ENCODE data around the gene CNTNAP2. TPM values are rescaled to one million over a fixed set of nuclear protein-coding genes. Genes with fewer than 3 reads are reported as not detected.

The CNTNAP2 gene
- total RNA-seq, 2 donors from 2014 or later: 171 to 228 TPM

- Histone ChIP-seq H3K9ac (ENCODE audit: extremely low read depth, low read length, poor library complexity, severe bottlenecking) (no peak overlapping the region), H3K4me3 (ENCODE audit: low read length) (no peak overlapping the region), H3K36me3 (ENCODE audit: control insufficient read depth, insufficient read depth, low read length) (no peaks in the 10 kb centered on the region), H3K4me1 (ENCODE audit: control insufficient read depth, insufficient read depth, low read length) (no peaks in the 10 kb centered on the region), H3K9me3 (ENCODE audit: control insufficient read depth, low read length) (no peaks in the 10 kb centered on the region), H3K27me3 (ENCODE audit: control insufficient read depth, insufficient read depth, low read length, poor library complexity, severe bottlenecking) (no peaks in the 10 kb centered on the region), H3K27ac (ENCODE audit: low read depth, low read length) (no peak overlapping the region)
- 70 to 78% methylated on average over 5 to 6 of the region's 6 CpGs for WGBS, 2 experiments (ENCODE audit: insufficient coverage in 1 of 2, insufficient read length in 1 of 2)
- Mint-ChIP-seq H3K27ac (no peak overlapping the region), H3K27me3 (ENCODE audit: insufficient read depth) (peaks cover 1% of the 10 kb centered on the region), H3K4me1 (peaks cover 14% of the 10 kb centered on the region), H3K36me3 (ENCODE audit: low read depth) (no peaks in the 10 kb centered on the region), H3K4me3 (no peak overlapping the region), H3K9me3 (no peaks in the 10 kb centered on the region)
- no peak for TF ChIP-seq CTCF (conservative IDR thresholded peaks at IDR 0.05)
- no peak for DNase-seq
These were observed 1991.0 kb downstream of the CNTNAP2 start for GRCh38 chr7:148107443-148108127.

- Mint-ChIP-seq H3K27ac (no peak overlapping the region), H3K27me3 (ENCODE audit: insufficient read depth) (peaks cover 1% of the 10 kb centered on the region), H3K4me3 (no peak overlapping the region), H3K9me3 (no peaks in the 10 kb centered on the region), H3K4me1 (peaks cover 14% of the 10 kb centered on the region), H3K36me3 (ENCODE audit: low read depth) (no peaks in the 10 kb centered on the region)
- no peaks in the 10 kb centered on the region for H3K9me3 ChIP-seq (ENCODE audit: control insufficient read depth, low read length)
- no peak for DNase-seq
- no peak for TF ChIP-seq CTCF (conservative IDR thresholded peaks at IDR 0.05)
- H3K4me3 ChIP-seq (ENCODE audit: low read length): no peak overlapping the region
- no peak overlapping the region for H3K9ac ChIP-seq (ENCODE audit: extremely low read depth, low read length, poor library complexity, severe bottlenecking)
- no peaks in the 10 kb centered on the region for H3K27me3 ChIP-seq (ENCODE audit: control insufficient read depth, insufficient read depth, low read length, poor library complexity, severe bottlenecking)
- no peaks in the 10 kb centered on the region for H3K36me3 ChIP-seq (ENCODE audit: control insufficient read depth, insufficient read depth, low read length)
- H3K27ac ChIP-seq (ENCODE audit: low read depth, low read length): no peak overlapping the region
- WGBS, 2 experiments (ENCODE audit: insufficient coverage in 1 of 2, insufficient read length in 1 of 2): 88 to 93% methylated on average over 3 to 4 of the region's 4 CpGs
- no peaks in the 10 kb centered on the region for H3K4me1 ChIP-seq (ENCODE audit: control insufficient read depth, insufficient read depth, low read length)
These were observed 1991.8 kb downstream of the CNTNAP2 start for GRCh38 chr7:148108381-148108780.

GRCh38 chr7:148110097-148110868 lies 1993.7 kb downstream of the CNTNAP2 start:
- TF ChIP-seq CTCF (conservative IDR thresholded peaks at IDR 0.05): peak; percentile 73
- Histone ChIP-seq H3K36me3 (ENCODE audit: control insufficient read depth, insufficient read depth, low read length) (no peaks in the 10 kb centered on the region), H3K27me3 (ENCODE audit: control insufficient read depth, insufficient read depth, low read length, poor library complexity, severe bottlenecking) (no peaks in the 10 kb centered on the region), H3K4me3 (ENCODE audit: low read length) (no peak overlapping the region), H3K9ac (ENCODE audit: extremely low read depth, low read length, poor library complexity, severe bottlenecking) (no peak overlapping the region), H3K27ac (ENCODE audit: low read depth, low read length) (no peak overlapping the region), H3K9me3 (ENCODE audit: control insufficient read depth, low read length) (no peaks in the 10 kb centered on the region), H3K4me1 (ENCODE audit: control insufficient read depth, insufficient read depth, low read length) (no peaks in the 10 kb centered on the region)
- no peaks in the 10 kb centered on the region for H3K36me3 Mint-ChIP-seq (ENCODE audit: low read depth)
- H3K27ac Mint-ChIP-seq: no peak overlapping the region
- peaks cover 1% of the 10 kb centered on the region for H3K27me3 Mint-ChIP-seq (ENCODE audit: insufficient read depth)
- no peak overlapping the region for H3K4me3 Mint-ChIP-seq
- DNase-seq: peak; percentile 66
- H3K4me1 Mint-ChIP-seq: peaks cover 20% of the 10 kb centered on the region
- WGBS, 2 experiments (ENCODE audit: insufficient coverage in 1 of 2, insufficient read length in 1 of 2): 85 to 100% methylated on average over 7 to 13 of the region's 13 CpGs
- H3K9me3 Mint-ChIP-seq: no peaks in the 10 kb centered on the region
